Tibial artery (tissue), 4 donors: ENCODE measurements around the gene PRICKLE2.

Experiments
- DNase-seq, 2 donors: peaks; one replicate each; pipeline ENCODE4 v3.0.0-alpha.2; 2019
- H3K27ac ChIP-seq, 2 donors: fragments of 200-600 bp; sonication (generic) in 1 of 2; 1 replicate in 1 of 2; 2 replicates in 1 of 2; pipeline ENCODE4 v1.5.1; 2018 to 2019; ENCODE audit warnings: mild to moderate bottlenecking in 1 of 2
- H3K27me3 ChIP-seq, 2 donors: fragments of 200-600 bp; sonication (generic) in 1 of 2; one replicate each; pipeline versions ENCODE4 v1.5.1 to v1.6.0; 2016 to 2019
- H3K36me3 ChIP-seq, 3 donors: fragments of 200-600 bp; sonication (generic) in 2 of 3; one replicate each; pipeline ENCODE4 v1.5.1; 2016 to 2019; ENCODE audit warnings: mild to moderate bottlenecking in 2 of 3
- H3K4me1 ChIP-seq, 4 donors: fragments of 200-600 bp; sonication (generic) in 2 of 4; 1 replicate in 3 of 4; 2 replicates in 1 of 4; pipeline ENCODE4 v1.5.1; 2016 to 2019
- H3K4me3 ChIP-seq, 2 donors: fragments of 200-600 bp; sonication (generic) in 1 of 2; 1 replicate in 1 of 2; 2 replicates in 1 of 2; pipeline ENCODE4 v1.5.1; 2018 to 2019; ENCODE audit warnings: mild to moderate bottlenecking in 2 of 2
- H3K9me3 ChIP-seq, 3 donors: fragments of 200-600 bp; sonication (generic) in 1 of 3; one replicate each; pipeline ENCODE4 v1.5.1; 2016 to 2019
- intact Hi-C: fragments of 100-400 bp; cut with DNase I; formaldehyde crosslinking; loops from one replicate; pipeline ENCODE4 v1.15.0; 2023; ENCODE audit warnings: low total_unique reads
- TF ChIP-seq, protein P1 (sequence below), 2 experiments: fragments of 200-600 bp in 1 of 2; fragments of 450-650 bp in 1 of 2; IDR thresholded peaks; one replicate each; pipeline ENCODE4 v1.5.1; 2017 to 2019; ENCODE audit warnings: antibody characterized with exemption in 2 of 2, mild to moderate bottlenecking in 1 of 2, moderate library complexity in 1 of 2

PRICKLE2 gene

DNA sequence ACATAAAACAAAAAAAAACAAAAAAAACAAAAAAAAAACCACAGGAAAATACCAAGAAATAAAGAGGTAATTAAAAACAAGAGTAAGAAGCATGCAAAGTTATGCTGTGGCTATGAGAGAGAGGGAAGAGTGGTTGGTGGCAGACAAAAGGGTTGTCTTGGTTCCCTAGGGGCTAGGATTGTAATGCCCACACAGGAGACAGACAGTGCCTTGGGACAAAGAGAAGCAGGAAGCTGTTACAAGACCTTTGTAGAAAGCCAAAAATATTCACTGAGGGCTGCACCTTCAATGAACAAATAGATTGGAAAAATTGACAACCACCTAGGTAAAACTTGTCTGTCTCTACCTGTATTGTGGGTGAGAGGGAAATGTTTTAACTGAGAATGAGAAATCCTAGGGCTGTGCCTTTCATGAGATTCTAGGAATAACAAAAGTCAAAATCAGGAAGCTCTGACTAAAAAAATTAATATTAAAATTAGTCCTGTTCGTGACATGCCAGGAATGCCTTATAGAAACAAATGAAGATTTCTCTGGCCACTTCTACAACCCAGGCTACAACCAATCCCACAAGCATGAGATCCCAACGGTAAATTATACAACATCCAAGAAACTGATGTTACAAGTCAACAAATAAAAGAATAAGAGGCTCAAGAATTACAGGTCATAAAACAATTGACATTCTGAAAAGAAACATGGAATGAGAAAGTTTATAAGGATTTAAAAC, 45.0 kb upstream of the PRICKLE2 start:
- H3K9me3 ChIP-seq: no peaks in the 10 kb centered on the region
- DNase-seq: no peak
- peaks cover 0 to 15% (median 4%) of the 10 kb centered on the region in 4 donors for H3K4me1 ChIP-seq
- no peaks in the 10 kb centered on the region for H3K36me3 ChIP-seq
- TF ChIP-seq, protein P1, sequence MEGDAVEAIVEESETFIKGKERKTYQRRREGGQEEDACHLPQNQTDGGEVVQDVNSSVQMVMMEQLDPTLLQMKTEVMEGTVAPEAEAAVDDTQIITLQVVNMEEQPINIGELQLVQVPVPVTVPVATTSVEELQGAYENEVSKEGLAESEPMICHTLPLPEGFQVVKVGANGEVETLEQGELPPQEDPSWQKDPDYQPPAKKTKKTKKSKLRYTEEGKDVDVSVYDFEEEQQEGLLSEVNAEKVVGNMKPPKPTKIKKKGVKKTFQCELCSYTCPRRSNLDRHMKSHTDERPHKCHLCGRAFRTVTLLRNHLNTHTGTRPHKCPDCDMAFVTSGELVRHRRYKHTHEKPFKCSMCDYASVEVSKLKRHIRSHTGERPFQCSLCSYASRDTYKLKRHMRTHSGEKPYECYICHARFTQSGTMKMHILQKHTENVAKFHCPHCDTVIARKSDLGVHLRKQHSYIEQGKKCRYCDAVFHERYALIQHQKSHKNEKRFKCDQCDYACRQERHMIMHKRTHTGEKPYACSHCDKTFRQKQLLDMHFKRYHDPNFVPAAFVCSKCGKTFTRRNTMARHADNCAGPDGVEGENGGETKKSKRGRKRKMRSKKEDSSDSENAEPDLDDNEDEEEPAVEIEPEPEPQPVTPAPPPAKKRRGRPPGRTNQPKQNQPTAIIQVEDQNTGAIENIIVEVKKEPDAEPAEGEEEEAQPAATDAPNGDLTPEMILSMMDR (IDR thresholded peaks at IDR 0.05): no peak
- no peak overlapping the region for H3K4me3 ChIP-seq
- H3K27me3 ChIP-seq: no peaks in the 10 kb centered on the region
- intact Hi-C loops: no loop called here
- no peak overlapping the region for H3K27ac ChIP-seq

- intact Hi-C loops: loop anchor here (10.0 kb wide), 1 partner anchor 234 kb away; no protein-coding TSS in a partner anchor
- TF ChIP-seq, protein P1 (IDR thresholded peaks at IDR 0.05): no peak
- H3K4me1 ChIP-seq: peaks cover 0 to 28% (median 17%) of the 10 kb centered on the region in 4 donors
- H3K27me3 ChIP-seq: no peaks in the 10 kb centered on the region
- H3K4me3 ChIP-seq: no peak overlapping the region
- no peak for DNase-seq
- H3K27ac ChIP-seq: no peak overlapping the region
- H3K9me3 ChIP-seq: no peaks in the 10 kb centered on the region
- no peaks in the 10 kb centered on the region for H3K36me3 ChIP-seq
Measured at GRCh38 chr3:64268926-64269325, 43.7 kb upstream of the PRICKLE2 start.

- TF ChIP-seq, protein P1 (IDR thresholded peaks at IDR 0.05): peak in 1 of 2 experiments; percentile 7
- DNase-seq: peak; percentile 78 to 87
- Histone ChIP-seq H3K27me3 (no peaks in the 10 kb centered on the region), H3K36me3 (no peaks in the 10 kb centered on the region), H3K4me3 (peak overlapping the region; percentile 83 to 85), H3K9me3 (no peaks in the 10 kb centered on the region), H3K27ac (peak overlapping the region; percentile 91), H3K4me1 (peaks cover 0 to 38% (median 26%) of the 10 kb centered on the region in 4 donors)
- intact Hi-C loops: loop anchor here (10.0 kb wide), 1 partner anchor 233 kb away; no protein-coding TSS in a partner anchor
Measured at GRCh38 chr3:64267721-64268604, 42.7 kb upstream of the PRICKLE2 start.

DNA sequence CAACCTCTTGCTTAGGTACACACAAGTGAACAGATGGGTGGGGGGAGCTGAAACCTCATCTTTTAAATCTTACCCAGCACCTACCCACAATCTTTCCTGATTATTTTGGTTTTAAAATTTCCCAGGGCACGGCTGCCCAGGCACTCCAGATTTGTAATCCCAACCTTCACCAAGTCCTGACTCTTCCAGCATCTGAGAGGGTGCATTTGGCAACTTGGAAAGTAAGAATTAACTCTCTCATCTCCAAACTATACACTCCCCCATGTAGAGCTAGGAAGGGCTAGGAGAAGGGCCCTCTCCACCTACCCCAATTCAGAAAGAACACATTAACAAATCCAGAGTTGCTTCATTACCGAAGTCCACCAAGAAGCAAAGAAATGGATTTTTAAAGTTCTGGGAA, 41.7 kb upstream of the PRICKLE2 start:
- Histone ChIP-seq H3K27ac (peak overlapping the region; percentile 91), H3K9me3 (no peaks in the 10 kb centered on the region), H3K36me3 (no peaks in the 10 kb centered on the region), H3K27me3 (no peaks in the 10 kb centered on the region), H3K4me1 (peaks cover 0 to 48% (median 33%) of the 10 kb centered on the region in 4 donors), H3K4me3 (peak overlapping the region; percentile 83 to 85)
- no peak for DNase-seq
- intact Hi-C loops: loop anchor here (10.0 kb wide), 1 partner anchor 232 kb away; no protein-coding TSS in a partner anchor
- TF ChIP-seq, protein P1 (IDR thresholded peaks at IDR 0.05): no peak

- intact Hi-C loops: loop anchor here (10.0 kb wide), 1 partner anchor 231 kb away; no protein-coding TSS in a partner anchor
- peaks cover 0 to 55% (median 38%) of the 10 kb centered on the region in 4 donors for H3K4me1 ChIP-seq
- H3K27ac ChIP-seq: peak overlapping the region; percentile 91
- H3K27me3 ChIP-seq: no peaks in the 10 kb centered on the region
- no peaks in the 10 kb centered on the region for H3K36me3 ChIP-seq
- TF ChIP-seq, protein P1 (IDR thresholded peaks at IDR 0.05): no peak
- no peaks in the 10 kb centered on the region for H3K9me3 ChIP-seq
- H3K4me3 ChIP-seq: peak overlapping the region; percentile 83 to 85
- DNase-seq: peak in 1 of 2 donors; percentile 60
Measured at GRCh38 chr3:64266065-64266931, 41.0 kb upstream of the PRICKLE2 start.
